Astrocyte (in vitro differentiated cells and primary cell): Measurements from ENCODE around the gene ATP13A4. TPM values are rescaled to one million over a fixed set of nuclear protein-coding genes. Genes with fewer than 3 reads are reported as not detected.

Experiments used
- DNase-seq: peaks from one replicate; pipeline ENCODE4 v3.0.0-alpha.2; 2010; ENCODE audit warnings: low read depth
- FAIRE-seq: peaks from 2 replicates; lab custom pipeline; 2011; peaks lifted over from hg19 to GRCh38; lab: Jason Lieb, UNC
- H2AFZ ChIP-seq: 2 replicates; pipeline ENCODE4 v1.6.0; 2012; ENCODE audit warnings: low read depth, low read length, inconsistent platforms
- H3K27ac ChIP-seq: 2 replicates; pipeline ENCODE4 v1.5.1; 2011; ENCODE audit warnings: low read depth, low read length, inconsistent platforms
- H3K27me3 ChIP-seq: 2 replicates; pipeline ENCODE4 v1.6.0; 2011; ENCODE audit warnings: low read length, inconsistent platforms; ENCODE audit not compliant: insufficient read depth
- H3K36me3 ChIP-seq: 2 replicates; pipeline ENCODE4 v1.5.1; 2011; ENCODE audit warnings: low read length, inconsistent platforms; ENCODE audit not compliant: insufficient read depth
- H3K4me1 ChIP-seq: 2 replicates; pipeline ENCODE4 v1.5.1; 2011; ENCODE audit warnings: low read length, inconsistent platforms; ENCODE audit not compliant: insufficient read depth
- H3K4me2 ChIP-seq: 2 replicates; pipeline ENCODE4 v1.6.0; 2012; ENCODE audit warnings: low read length, inconsistent platforms
- H3K4me3 ChIP-seq: 2 replicates; pipeline ENCODE4 v1.5.1; 2011; ENCODE audit warnings: low read depth, mild to moderate bottlenecking, low read length, inconsistent platforms; ENCODE audit not compliant: insufficient read depth
- H3K79me2 ChIP-seq: 2 replicates; pipeline ENCODE4 v1.6.0; 2012; ENCODE audit warnings: mild to moderate bottlenecking, low read length, inconsistent platforms; ENCODE audit not compliant: insufficient read depth
- H3K9ac ChIP-seq: 2 replicates; pipeline ENCODE4 v1.6.0; 2012; ENCODE audit warnings: mild to moderate bottlenecking, low read length, inconsistent platforms
- H3K9me3 ChIP-seq: 2 replicates; pipeline ENCODE4 v1.5.1; 2012; ENCODE audit warnings: low read depth, mild to moderate bottlenecking, low read length, inconsistent platforms; ENCODE audit not compliant: insufficient read depth
- H4K20me1 ChIP-seq: 2 replicates; pipeline ENCODE4 v1.6.0; 2012; ENCODE audit warnings: low read length, inconsistent platforms; ENCODE audit not compliant: insufficient read depth
- H3K27ac Mint-ChIP-seq: one replicate; pipeline ENCODE4 v1.8.0; 2021; ENCODE audit warnings: mild to moderate bottlenecking, mixed read lengths; ENCODE audit not compliant: unreplicated experiment
- H3K27me3 Mint-ChIP-seq: one replicate; pipeline ENCODE4 v1.8.0; 2021; ENCODE audit warnings: low read depth, mixed read lengths; ENCODE audit not compliant: unreplicated experiment
- H3K36me3 Mint-ChIP-seq: one replicate; pipeline ENCODE4 v1.8.0; 2021; ENCODE audit warnings: low read depth, mixed read lengths; ENCODE audit not compliant: unreplicated experiment
- H3K4me1 Mint-ChIP-seq: one replicate; pipeline ENCODE4 v1.8.0; 2021; ENCODE audit warnings: low read depth, mixed read lengths; ENCODE audit not compliant: unreplicated experiment
- H3K4me3 Mint-ChIP-seq: one replicate; pipeline ENCODE4 v1.8.0; 2021; ENCODE audit warnings: mild to moderate bottlenecking, moderate library complexity, mixed read lengths; ENCODE audit not compliant: unreplicated experiment
- H3K9me3 Mint-ChIP-seq: one replicate; pipeline ENCODE4 v1.8.0; 2021; ENCODE audit warnings: mild to moderate bottlenecking, mixed read lengths; ENCODE audit not compliant: unreplicated experiment
- EZH2 ChIP-seq: IDR thresholded peaks from 2 replicates; pipeline ENCODE4 v1.6.1; 2012; ENCODE audit warnings: mild to moderate bottlenecking, low read length, inconsistent platforms; ENCODE audit not compliant: insufficient read depth
- total RNA-seq: library from RNA; stranded (reverse); gene quantifications from 2 replicates; pipeline ENCODE4 v1.2.1, GENCODE V29; 2021
- TF ChIP-seq, protein P1 (sequence below): IDR thresholded peaks from 2 replicates; pipeline ENCODE4 v1.5.1; 2011; ENCODE audit warnings: low read depth, mild to moderate bottlenecking, inconsistent platforms, low read length, moderate library complexity; ENCODE audit not compliant: insufficient read depth

Gene ATP13A4
- total RNA-seq, 1 donor from 2014 or later = 0.34 TPM

DNA sequence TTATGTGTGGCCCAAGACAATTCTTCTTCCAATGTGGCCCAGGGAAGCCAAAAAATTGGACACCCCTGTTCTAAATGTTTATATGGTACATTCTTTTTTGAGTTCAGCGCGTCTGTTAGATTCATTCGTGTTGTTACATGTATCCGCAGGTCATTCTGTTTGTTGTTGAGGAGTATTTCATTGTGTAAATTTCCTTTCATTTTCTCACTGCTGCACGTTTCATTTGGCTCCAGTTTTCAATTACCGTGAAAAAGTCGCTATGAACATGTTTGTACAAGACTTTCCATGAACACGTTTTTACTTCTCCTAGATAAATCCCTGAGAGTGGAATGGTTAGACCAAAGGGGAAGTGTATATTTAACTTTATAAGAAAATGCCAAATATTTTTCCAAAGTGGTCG is 30.8 kb upstream of the ATP13A4 start:
- H3K27me3 Mint-ChIP-seq = no peaks in the 10 kb centered on the region
- H3K27ac Mint-ChIP-seq = no peak overlapping the region
- no peaks in the 10 kb centered on the region for H3K27me3 ChIP-seq
- H3K36me3 Mint-ChIP-seq = no peaks in the 10 kb centered on the region
- H3K4me1 Mint-ChIP-seq = peaks cover 6% of the 10 kb centered on the region
- FAIRE-seq = no peak
- H2AFZ ChIP-seq = no peak overlapping the region
- no peak overlapping the region for H3K4me3 ChIP-seq
- no peak overlapping the region for H3K9ac ChIP-seq
- no peak for TF ChIP-seq EZH2
- TF ChIP-seq, protein P1, sequence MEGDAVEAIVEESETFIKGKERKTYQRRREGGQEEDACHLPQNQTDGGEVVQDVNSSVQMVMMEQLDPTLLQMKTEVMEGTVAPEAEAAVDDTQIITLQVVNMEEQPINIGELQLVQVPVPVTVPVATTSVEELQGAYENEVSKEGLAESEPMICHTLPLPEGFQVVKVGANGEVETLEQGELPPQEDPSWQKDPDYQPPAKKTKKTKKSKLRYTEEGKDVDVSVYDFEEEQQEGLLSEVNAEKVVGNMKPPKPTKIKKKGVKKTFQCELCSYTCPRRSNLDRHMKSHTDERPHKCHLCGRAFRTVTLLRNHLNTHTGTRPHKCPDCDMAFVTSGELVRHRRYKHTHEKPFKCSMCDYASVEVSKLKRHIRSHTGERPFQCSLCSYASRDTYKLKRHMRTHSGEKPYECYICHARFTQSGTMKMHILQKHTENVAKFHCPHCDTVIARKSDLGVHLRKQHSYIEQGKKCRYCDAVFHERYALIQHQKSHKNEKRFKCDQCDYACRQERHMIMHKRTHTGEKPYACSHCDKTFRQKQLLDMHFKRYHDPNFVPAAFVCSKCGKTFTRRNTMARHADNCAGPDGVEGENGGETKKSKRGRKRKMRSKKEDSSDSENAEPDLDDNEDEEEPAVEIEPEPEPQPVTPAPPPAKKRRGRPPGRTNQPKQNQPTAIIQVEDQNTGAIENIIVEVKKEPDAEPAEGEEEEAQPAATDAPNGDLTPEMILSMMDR = no peak
- no peaks in the 10 kb centered on the region for H3K9me3 Mint-ChIP-seq
- DNase-seq = no peak
- H3K4me1 ChIP-seq = peaks cover 6% of the 10 kb centered on the region
- H3K36me3 ChIP-seq = no peaks in the 10 kb centered on the region
- no peaks in the 10 kb centered on the region for H4K20me1 ChIP-seq
- H3K9me3 ChIP-seq = no peaks in the 10 kb centered on the region
- no peak overlapping the region for H3K4me2 ChIP-seq
- no peak overlapping the region for H3K27ac ChIP-seq
- no peaks in the 10 kb centered on the region for H3K79me2 ChIP-seq
- H3K4me3 Mint-ChIP-seq = no peak overlapping the region

DNA sequence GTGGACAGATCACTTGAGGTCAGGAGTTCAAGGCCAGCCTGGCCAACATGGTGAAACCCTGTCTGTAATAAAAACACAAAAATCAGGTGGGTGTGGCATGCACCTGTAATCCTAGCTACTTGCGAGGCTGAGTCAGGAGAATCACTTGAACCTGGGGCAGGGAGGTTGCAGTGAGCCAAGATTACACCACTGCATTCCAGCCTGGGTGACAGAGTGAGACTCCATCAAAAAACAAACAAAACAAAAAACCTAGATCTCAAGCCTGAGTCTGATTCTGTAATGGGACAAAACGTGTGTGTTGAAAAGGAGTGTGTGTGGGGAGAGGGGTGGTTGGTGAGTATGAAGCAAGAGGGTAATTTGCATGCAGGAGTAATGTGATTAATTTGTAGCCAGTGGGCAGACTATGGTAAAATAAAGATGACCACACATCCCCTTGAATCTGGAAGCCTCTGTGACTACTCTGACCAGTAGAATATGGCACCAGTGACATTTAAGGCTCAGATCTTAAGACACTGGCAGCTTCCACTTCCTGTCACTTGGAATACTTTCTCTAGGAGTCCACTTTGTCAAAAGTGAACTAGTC is 19.9 kb upstream of the ATP13A4 start:
- no peaks in the 10 kb centered on the region for H4K20me1 ChIP-seq
- FAIRE-seq (no peak), DNase-seq (no peak)
- H3K27me3 ChIP-seq = no peaks in the 10 kb centered on the region
- no peaks in the 10 kb centered on the region for H3K9me3 Mint-ChIP-seq
- H3K27ac ChIP-seq = no peak overlapping the region
- peaks cover 13% of the 10 kb centered on the region for H3K4me1 Mint-ChIP-seq
- no peak overlapping the region for H3K9ac ChIP-seq
- H3K27ac Mint-ChIP-seq = no peak overlapping the region
- no peaks in the 10 kb centered on the region for H3K36me3 ChIP-seq
- no peak overlapping the region for H2AFZ ChIP-seq
- no peaks in the 10 kb centered on the region for H3K36me3 Mint-ChIP-seq
- no peaks in the 10 kb centered on the region for H3K4me1 ChIP-seq
- no peak overlapping the region for H3K4me3 Mint-ChIP-seq
- TF ChIP-seq EZH2 = no peak
- TF ChIP-seq, protein P1 = no peak
- H3K79me2 ChIP-seq = no peaks in the 10 kb centered on the region
- H3K9me3 ChIP-seq = no peaks in the 10 kb centered on the region
- H3K27me3 Mint-ChIP-seq = no peaks in the 10 kb centered on the region
- H3K4me2 ChIP-seq = no peak overlapping the region
- no peak overlapping the region for H3K4me3 ChIP-seq

DNA sequence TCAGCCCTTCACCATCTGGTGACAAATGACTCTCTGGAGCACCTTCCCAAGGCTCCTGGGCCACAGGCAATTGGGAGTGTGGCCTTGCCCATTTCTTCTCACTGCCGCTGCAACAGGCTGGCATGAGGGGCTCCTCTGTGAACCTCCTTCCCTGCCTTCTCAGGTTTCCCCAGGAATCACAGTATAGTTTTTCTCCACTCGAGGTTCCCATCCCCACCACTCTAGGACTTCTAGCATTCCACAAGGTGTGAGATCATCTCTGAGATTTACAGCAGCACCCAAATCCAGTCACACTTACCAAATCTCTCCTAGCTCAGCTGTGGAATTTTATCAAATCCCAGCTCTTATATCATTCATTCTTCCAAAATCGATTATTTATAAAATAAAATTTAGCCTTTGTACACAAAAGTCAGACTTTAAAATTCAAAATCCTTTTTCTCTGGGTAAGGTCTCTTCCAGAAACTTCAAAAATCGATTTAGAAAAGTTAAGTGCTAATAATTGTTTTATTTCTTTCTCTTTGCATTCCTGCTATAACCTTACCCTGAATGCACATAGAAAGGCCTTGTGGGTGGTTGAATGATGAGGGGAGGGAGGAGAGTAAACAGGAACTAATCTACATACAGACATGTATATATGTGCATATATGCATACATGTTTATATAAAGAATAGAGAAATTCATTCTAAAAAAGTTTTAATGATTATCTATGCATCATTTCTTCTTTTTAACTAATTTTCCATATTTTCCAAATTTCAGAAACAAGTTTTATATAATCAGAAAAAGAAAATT is 18.9 kb upstream of the ATP13A4 start:
- peak overlapping the region; percentile 35 for H3K27ac Mint-ChIP-seq

More for the DNA sequence above, 18.9 kb upstream of the ATP13A4 start:
- H3K4me3 ChIP-seq = no peak overlapping the region
- H3K9me3 ChIP-seq = no peaks in the 10 kb centered on the region
- FAIRE-seq (no peak), DNase-seq (peak; percentile 31)
- no peaks in the 10 kb centered on the region for H3K27me3 Mint-ChIP-seq
- H3K4me1 Mint-ChIP-seq = peaks cover 13% of the 10 kb centered on the region
- H3K4me3 Mint-ChIP-seq = no peak overlapping the region
- no peak overlapping the region for H3K27ac ChIP-seq
- H3K4me1 ChIP-seq = no peaks in the 10 kb centered on the region
- H2AFZ ChIP-seq = no peak overlapping the region
- TF ChIP-seq, protein P1 = no peak
- TF ChIP-seq EZH2 = no peak
- H3K79me2 ChIP-seq = no peaks in the 10 kb centered on the region
- H4K20me1 ChIP-seq = no peaks in the 10 kb centered on the region
- H3K36me3 Mint-ChIP-seq = no peaks in the 10 kb centered on the region
- no peak overlapping the region for H3K4me2 ChIP-seq
- H3K9me3 Mint-ChIP-seq = no peaks in the 10 kb centered on the region
- no peak overlapping the region for H3K9ac ChIP-seq
- H3K36me3 ChIP-seq = no peaks in the 10 kb centered on the region
- no peaks in the 10 kb centered on the region for H3K27me3 ChIP-seq
